ENCODE measurements around the gene INKA2. TPM values are rescaled to one million over a fixed set of nuclear protein-coding genes. Genes with fewer than 3 reads are reported as not detected.

The INKA2 gene
- total and polyA plus RNA-seq, 10 of the 15 experiments (the other 5 are each of a cell fraction or from before 2014, with no cell fraction given): 0.38 to 5.1 (median 1.3) TPM; not detected in 1

DNA sequence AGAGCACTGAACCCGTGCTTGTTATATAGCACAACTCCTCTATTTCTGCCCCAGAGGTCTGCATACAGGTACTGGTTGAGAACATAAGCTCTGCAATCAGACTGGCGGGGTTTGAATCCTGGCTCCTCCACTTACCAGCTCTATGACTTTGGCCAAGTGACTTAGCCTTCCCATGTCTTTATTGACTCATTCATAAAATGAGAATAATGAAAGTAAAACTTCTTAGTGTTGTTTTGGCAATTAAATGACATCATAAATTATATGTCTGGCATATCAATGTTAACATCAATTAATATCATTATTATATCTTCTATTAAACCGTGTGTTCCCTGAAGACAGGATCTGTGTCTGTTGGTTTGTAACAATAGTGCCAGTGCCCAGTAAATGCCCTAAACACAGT, 4.3 kb downstream of the INKA2 start:
- Histone ChIP-seq H3K4me1 (ENCODE audit: control insufficient read depth, insufficient read depth, low read length) (peaks cover 10% of the 10 kb centered on the region), H3K36me3 (ENCODE audit: control insufficient read depth in 2 of 2, insufficient read depth in 2 of 2, low read length in 1 of 2) (no peaks in the 10 kb centered on the region), H3K79me2 (ENCODE audit: control insufficient read depth, insufficient read depth, low read length) (no peaks in the 10 kb centered on the region), H3K4me2 (ENCODE audit: control insufficient read depth, insufficient read depth) (no peak overlapping the region), H3K9me3 (replicated peaks; ENCODE audit: control insufficient read depth, insufficient read depth, low read length) (no peaks in the 10 kb centered on the region), H3K4me3 (no peak overlapping the region), H2AFZ (ENCODE audit: control insufficient read depth, low read depth, low read length) (no peak overlapping the region), H3K27me3 (replicated peaks in 1 of 2; ENCODE audit: control insufficient read depth in 2 of 2, insufficient read depth in 2 of 2, low read length in 1 of 2) (peaks cover 0 to 2% of the 10 kb centered on the region in 2 experiments; a peak in 2 of 4 replicates), H4K20me1 (ENCODE audit: control insufficient read depth, insufficient read depth) (no peaks in the 10 kb centered on the region; the same call in 1 of the 2 replicates), H3K27ac (ENCODE audit: control insufficient read depth, insufficient read depth) (no peak overlapping the region), H3K9ac (ENCODE audit: control insufficient read depth, insufficient read depth, low read length) (no peak overlapping the region)
- ATAC-seq (no peak), FAIRE-seq (no peak), DNase-seq (ENCODE audit: low read depth, low spot score) (no peak)
- no TSS peak for BruUV-seq (replicated peaks)
- 71% methylated on average over 3 of the region's 3 CpGs for WGBS (ENCODE audit: insufficient coverage, insufficient replicate concordance, low lambda C conversion rate, missing lambda C conversion rate)
- POLR2A ChIA-PET: interaction anchor here (2.1 kb wide), 1 partner anchor 8 kb away, joined by 4 read pairs; no protein-coding TSS in a partner anchor
- SMC1A ChIA-PET (ENCODE audit: uncharacterized antibody, unreplicated experiment): interaction anchor here (1.0 to 3.2 kb wide), 3 partner anchors 21 to 253 kb away, joined by 3 to 12 read pairs (median 4); no protein-coding TSS in a partner anchor
- intact Hi-C loops (cut with micrococcal nuclease; ENCODE audit: unreplicated experiment) (no loop called here), in situ Hi-C loops (cut with MboI) (no loop called here)
- CTCF ChIA-PET: interaction anchor here (1.4 kb wide), 1 partner anchor 21 kb away, joined by 6 read pairs; no protein-coding TSS in a partner anchor
- RAD21 ChIA-PET (ENCODE audit: unreplicated experiment): interaction anchor here (0.8 kb wide), 1 partner anchor 20 kb away, joined by 4 read pairs; no protein-coding TSS in a partner anchor
- TF ChIP-seq NR2C2 (IDR thresholded peaks at IDR 0.05; ENCODE audit: borderline replicate concordance, control insufficient read depth, insufficient read length, low read depth) (no peak), FOS (IDR thresholded peaks at IDR 0.05; ENCODE audit: borderline replicate concordance, extremely low read depth, insufficient read length) (no peak), ZZZ3 (IDR thresholded peaks at IDR 0.05; ENCODE audit: control insufficient read depth, insufficient read length, low read depth) (no peak), SIN3A (IDR thresholded peaks at IDR 0.05; ENCODE audit: low read depth, low read length) (no peak), JUNB (IDR thresholded peaks at IDR 0.05) (no peak), NFXL1 (IDR thresholded peaks at IDR 0.05; ENCODE audit: borderline replicate concordance) (no peak), SKIL (IDR thresholded peaks at IDR 0.05; ENCODE audit: low read depth, poor library complexity, severe bottlenecking) (no peak), ZNF207 (IDR thresholded peaks at IDR 0.05; ENCODE audit: borderline replicate concordance) (no peak), POLR2A (IDR thresholded peaks at IDR 0.05; ENCODE audit: low read depth, low read length) (no peak)
- TF ChIP-seq, protein P1, sequence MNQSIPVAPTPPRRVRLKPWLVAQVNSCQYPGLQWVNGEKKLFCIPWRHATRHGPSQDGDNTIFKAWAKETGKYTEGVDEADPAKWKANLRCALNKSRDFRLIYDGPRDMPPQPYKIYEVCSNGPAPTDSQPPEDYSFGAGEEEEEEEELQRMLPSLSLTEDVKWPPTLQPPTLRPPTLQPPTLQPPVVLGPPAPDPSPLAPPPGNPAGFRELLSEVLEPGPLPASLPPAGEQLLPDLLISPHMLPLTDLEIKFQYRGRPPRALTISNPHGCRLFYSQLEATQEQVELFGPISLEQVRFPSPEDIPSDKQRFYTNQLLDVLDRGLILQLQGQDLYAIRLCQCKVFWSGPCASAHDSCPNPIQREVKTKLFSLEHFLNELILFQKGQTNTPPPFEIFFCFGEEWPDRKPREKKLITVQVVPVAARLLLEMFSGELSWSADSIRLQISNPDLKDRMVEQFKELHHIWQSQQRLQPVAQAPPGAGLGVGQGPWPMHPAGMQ (IDR thresholded peaks at IDR 0.05; ENCODE audit: borderline replicate concordance): no peak
- TF ChIP-seq, protein P2, sequence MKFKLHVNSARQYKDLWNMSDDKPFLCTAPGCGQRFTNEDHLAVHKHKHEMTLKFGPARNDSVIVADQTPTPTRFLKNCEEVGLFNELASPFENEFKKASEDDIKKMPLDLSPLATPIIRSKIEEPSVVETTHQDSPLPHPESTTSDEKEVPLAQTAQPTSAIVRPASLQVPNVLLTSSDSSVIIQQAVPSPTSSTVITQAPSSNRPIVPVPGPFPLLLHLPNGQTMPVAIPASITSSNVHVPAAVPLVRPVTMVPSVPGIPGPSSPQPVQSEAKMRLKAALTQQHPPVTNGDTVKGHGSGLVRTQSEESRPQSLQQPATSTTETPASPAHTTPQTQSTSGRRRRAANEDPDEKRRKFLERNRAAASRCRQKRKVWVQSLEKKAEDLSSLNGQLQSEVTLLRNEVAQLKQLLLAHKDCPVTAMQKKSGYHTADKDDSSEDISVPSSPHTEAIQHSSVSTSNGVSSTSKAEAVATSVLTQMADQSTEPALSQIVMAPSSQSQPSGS (IDR thresholded peaks at IDR 0.05; ENCODE audit: low read length): no peak
- TF ChIP-seq, protein P3, sequence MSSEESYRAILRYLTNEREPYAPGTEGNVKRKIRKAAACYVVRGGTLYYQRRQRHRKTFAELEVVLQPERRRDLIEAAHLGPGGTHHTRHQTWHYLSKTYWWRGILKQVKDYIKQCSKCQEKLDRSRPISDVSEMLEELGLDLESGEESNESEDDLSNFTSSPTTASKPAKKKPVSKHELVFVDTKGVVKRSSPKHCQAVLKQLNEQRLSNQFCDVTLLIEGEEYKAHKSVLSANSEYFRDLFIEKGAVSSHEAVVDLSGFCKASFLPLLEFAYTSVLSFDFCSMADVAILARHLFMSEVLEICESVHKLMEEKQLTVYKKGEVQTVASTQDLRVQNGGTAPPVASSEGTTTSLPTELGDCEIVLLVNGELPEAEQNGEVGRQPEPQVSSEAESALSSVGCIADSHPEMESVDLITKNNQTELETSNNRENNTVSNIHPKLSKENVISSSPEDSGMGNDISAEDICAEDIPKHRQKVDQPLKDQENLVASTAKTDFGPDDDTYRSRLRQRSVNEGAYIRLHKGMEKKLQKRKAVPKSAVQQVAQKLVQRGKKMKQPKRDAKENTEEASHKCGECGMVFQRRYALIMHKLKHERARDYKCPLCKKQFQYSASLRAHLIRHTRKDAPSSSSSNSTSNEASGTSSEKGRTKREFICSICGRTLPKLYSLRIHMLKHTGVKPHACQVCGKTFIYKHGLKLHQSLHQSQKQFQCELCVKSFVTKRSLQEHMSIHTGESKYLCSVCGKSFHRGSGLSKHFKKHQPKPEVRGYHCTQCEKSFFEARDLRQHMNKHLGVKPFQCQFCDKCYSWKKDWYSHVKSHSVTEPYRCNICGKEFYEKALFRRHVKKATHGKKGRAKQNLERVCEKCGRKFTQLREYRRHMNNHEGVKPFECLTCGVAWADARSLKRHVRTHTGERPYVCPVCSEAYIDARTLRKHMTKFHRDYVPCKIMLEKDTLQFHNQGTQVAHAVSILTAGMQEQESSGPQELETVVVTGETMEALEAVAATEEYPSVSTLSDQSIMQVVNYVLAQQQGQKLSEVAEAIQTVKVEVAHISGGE (CRISPR knock-in tag; IDR thresholded peaks at IDR 0.05): no peak
- TF ChIP-seq, protein P4, sequence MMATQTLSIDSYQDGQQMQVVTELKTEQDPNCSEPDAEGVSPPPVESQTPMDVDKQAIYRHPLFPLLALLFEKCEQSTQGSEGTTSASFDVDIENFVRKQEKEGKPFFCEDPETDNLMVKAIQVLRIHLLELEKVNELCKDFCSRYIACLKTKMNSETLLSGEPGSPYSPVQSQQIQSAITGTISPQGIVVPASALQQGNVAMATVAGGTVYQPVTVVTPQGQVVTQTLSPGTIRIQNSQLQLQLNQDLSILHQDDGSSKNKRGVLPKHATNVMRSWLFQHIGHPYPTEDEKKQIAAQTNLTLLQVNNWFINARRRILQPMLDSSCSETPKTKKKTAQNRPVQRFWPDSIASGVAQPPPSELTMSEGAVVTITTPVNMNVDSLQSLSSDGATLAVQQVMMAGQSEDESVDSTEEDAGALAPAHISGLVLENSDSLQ (IDR thresholded peaks at IDR 0.05): no peak
